Posterior vena cava (tissue), 2 donors: ENCODE data around the gene RPS19. TPM values are rescaled to one million over a fixed set of nuclear protein-coding genes. Genes with fewer than 3 reads are reported as not detected.
"Not testable (repeated sequence)": the region's sequence is repeated elsewhere in the genome, so short reads cannot be mapped to it uniquely, and the experiment has no call there.

Experiments
- DNase-seq: peaks from one replicate; pipeline ENCODE4 v3.0.0-alpha.2; 2020; ENCODE audit warnings: low spot score
- intact Hi-C, 2 donors: fragments of 100-400 bp; cut with DNase I; formaldehyde crosslinking; loops; one replicate each; pipeline versions ENCODE4 v1.14.1 to v1.14.2; 2022 to 2023
- total RNA-seq, 2 donors: library from RNA; stranded (reverse); fragmentation: NEBNext Ultra II Directional; extraction: Animal tissue kit (Norgen Biotek cat#: 25700); gene quantifications; one replicate each; pipeline ENCODE4 v1.2.1, GENCODE V29; 2021
- donor health status: DM: yes; HTN: yes; CAD: no.
- donor health status: DM: yes; HTN: yes; CAD: no.

Gene RPS19
- total RNA-seq, 2 donors from 2014 or later = 982 to 1,008 TPM

GRCh38 chr19:41875973-41876372 is 15.9 kb downstream of the RPS19 start:
- DNase-seq, intact Hi-C loops: not testable (repeated sequence)

DNA sequence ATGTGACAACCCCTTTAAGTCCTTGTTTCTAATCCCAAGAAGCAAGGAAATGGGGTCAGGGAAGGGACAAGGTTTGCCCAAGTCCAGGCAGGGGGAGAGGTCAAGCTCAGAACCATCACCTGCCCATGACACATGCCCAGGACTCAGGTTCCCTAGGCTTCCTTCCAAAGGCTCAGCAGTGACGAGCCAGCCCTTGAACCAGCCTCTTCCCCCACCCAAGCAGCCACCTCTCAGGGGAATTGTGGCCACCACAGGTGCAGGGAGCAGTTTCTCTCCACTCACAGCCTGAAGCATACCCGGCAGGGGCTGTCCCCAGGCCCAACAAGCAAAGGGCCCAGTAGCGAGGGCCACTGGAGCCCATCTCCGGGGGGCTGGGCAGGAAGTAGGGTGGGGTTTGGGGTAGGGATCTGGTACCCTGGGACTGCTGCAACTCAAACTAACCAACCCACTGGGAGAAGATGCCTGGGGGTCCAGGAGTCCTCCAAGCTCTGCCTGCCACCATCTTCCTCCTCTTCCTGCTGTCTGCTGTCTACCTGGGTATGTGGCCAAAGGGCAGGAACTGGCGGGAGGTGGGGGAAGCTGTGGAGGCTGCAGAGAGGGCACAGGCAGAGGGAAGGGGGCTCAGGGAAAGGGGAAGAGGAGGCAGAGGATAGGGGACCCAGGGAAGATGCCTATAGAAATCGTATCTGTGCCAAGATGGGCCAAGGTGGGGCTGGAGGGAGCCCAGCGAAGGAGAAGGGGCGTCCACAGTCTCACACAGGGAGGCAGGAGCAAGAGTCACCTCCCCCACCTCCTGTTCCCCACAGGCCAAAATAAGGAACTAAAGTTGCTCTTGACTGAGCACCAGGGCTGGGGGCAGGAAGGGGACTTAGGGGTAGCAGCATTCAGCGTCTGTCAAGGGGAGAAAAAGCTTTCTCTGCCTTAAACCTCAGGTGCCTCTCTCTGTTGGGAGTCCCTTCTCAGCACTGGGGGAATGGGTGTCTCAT is 17.1 kb downstream of the RPS19 start, which contains the start of gene CD79A:
Gene CD79A (plus strand): TSS at position 433 of the 986 bp plus-strand sequence. CDS start 26 bp downstream, at position 459.
- no peak for DNase-seq
- intact Hi-C loops = no loop called here

- intact Hi-C loops = no loop called here
- no peak for DNase-seq
Measured at GRCh38 chr19:41877916-41878905, 18.2 kb downstream of the RPS19 start.

DNA sequence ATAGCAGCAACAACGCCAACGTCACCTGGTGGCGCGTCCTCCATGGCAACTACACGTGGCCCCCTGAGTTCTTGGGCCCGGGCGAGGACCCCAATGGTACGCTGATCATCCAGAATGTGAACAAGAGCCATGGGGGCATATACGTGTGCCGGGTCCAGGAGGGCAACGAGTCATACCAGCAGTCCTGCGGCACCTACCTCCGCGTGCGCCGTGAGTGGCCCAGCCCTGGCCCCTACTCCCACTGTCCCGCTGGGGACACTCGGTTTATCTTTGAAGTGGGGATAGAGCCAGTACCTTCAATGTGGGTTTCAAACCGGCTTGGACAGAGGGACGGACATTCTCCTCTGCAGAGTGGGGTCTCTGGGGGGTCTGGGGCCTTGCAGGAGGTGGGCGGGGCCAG is 19.0 kb downstream of the RPS19 start:
- intact Hi-C loops = no loop called here
- no peak for DNase-seq

DNA sequence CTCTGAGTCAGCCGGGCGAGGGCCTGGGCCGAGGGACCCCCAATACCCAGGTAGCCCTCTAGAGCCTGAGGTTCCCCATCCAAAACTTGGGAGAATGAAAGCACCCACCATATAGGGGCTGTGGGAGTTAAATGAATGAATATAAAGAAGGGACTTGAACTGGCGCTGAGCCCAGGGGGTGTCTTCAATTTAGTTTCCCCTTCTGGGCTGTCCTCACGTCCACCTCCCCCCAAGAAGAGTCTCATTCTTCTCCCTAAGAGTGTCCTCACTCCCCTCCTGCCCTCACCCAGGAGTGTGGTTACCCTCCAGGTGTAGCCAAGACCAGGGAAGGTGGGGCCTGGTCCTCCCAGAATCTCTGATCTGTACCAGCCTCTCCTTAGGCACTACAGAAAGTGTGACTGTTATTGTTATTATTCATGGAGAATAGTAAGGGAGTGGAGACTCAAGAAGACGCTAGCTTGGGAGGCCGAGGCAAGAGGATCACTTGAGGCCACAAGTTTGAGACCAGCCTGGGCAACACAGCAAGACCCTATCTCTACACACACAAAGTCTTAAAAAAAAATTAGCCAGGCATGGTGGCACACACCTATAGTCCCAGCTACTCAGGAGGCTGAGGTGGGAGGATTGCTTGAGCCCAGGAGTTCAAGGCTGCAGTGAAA is 19.7 kb downstream of the RPS19 start:
- no peak for DNase-seq
- intact Hi-C loops = no loop called here

GRCh38 chr19:41880329-41880708 is 20.3 kb downstream of the RPS19 start:
- intact Hi-C loops = no loop called here

GRCh38 chr19:41882568-41883462 is 22.8 kb downstream of the RPS19 start, which contains the start of gene ARHGEF1:
ARHGEF1 (plus strand) TSS chr19:41883184; CDS start chr19:41888083, 4,899 bp downstream.
- intact Hi-C loops = no loop called here
- DNase-seq = peak; percentile 92

More at GRCh38 chr19:41880329-41880708, 20.3 kb downstream of the RPS19 start:
- no peak for DNase-seq

- no peak for DNase-seq
- intact Hi-C loops = no loop called here
Measured at GRCh38 chr19:41883463-41883820, 23.4 kb downstream of the RPS19 start.

GRCh38 chr19:41883821-41884733 is 24.0 kb downstream of the RPS19 start:
- DNase-seq = peak; percentile 99
- intact Hi-C loops = no loop called here

DNA sequence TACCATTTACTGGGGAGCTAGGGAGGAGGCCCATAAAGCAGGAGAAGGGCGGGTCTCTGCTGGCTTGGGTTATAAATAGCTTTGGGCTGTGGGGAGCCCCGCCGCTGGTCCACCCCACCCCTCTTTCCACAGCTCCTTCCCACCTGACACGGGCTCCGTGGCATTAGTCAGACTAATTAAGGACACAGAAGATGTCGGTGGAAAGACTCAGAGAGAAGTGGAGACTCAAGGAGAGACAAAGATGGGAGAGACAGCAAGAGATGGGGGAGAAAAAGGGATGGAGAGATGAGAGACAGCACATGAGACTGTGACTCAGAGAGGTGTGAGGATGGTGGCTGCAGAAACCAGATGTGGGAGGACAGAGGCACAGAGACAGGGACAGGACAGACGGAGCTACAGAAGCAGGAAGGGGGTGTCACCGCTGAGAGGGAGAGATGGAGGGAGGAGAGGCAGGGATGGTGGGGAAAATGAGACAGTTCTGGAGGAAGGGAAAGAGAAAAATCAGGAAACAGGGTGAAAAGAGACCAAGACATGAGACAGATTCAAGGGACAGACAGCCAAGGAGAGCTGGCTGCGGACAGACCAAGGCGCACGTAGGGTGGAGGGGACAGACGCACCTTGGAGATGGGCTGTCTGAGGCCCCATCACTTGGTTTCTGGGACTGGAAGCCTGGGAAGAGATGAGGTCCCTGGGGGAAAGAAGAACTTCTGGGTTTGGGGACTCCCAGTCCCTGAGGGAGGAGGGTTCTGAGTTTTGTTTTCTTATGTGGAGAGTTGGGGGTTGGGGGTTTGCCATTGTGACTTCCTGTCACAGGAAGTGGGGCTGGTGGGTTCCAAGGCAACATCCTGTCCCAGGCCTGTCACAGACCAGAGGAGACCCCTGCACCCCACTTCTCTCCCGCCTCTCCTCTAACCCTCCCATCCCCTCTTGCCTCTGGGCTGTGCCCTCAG is 27.0 kb downstream of the RPS19 start:
- intact Hi-C loops = no loop called here
- no peak for DNase-seq

- no peak for DNase-seq
- intact Hi-C loops = no loop called here
Measured at GRCh38 chr19:41887711-41888382, 27.8 kb downstream of the RPS19 start.

DNA sequence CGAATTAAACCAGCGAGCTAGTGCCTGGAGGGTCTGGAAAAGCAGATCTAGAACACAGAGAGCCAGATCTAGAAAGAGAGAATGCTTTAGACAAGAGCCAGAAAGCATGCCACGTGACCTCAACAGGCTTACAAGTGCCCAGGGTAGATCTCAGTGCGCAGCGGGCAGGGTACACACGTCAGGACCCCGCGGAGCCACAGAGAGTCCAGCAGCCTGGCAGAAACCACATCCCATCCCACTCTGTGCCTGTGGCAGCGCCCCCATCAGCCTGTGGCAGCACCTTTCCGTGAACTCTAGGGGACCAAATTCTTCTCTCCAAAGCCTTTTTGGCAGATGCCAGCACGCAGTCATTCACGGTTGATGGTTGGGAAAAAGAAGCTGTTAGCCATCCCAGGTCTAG is 28.9 kb downstream of the RPS19 start:
- DNase-seq = no peak
- intact Hi-C loops = no loop called here

GRCh38 chr19:41889896-41890295 is 29.8 kb downstream of the RPS19 start:
- DNase-seq = no peak
- intact Hi-C loops = no loop called here

- intact Hi-C loops = no loop called here
Measured at GRCh38 chr19:41890936-41891335, 30.9 kb downstream of the RPS19 start.

DNA sequence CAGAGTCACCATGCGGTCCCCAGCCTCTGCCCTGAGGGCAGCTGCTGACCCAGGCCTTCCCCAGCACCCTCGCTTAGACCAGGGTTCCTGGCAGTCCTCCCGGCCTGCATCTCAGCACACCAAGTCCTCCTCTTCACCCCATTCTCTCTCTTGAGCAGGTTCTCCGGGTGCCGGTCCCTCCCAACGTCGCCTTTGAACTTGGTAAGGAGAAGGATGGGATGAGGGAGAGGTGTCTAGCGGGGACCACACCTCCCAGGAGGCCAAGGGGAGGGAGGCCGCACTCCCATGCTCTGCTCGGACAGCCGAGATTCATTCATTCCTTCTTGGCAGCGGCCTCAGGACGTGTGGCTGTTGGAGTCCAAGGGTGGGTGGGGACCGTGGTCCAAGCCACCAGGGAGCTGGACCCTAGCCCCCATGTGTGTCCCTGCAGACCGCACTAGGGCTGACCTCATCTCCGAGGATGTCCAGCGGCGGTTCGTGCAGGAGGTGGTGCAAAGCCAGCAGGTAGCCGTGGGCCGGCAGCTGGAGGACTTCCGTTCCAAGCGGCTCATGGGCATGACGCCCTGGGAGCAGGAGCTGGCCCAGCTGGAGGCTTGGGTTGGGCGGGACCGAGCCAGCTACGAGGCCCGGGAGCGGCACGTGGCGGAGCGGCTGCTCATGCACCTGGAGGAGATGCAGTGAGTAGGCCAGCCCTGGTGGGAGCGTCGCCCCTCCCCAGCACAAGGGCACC is 32.3 kb downstream of the RPS19 start:
- intact Hi-C loops = no loop called here
- no peak for DNase-seq

More at GRCh38 chr19:41890936-41891335, 30.9 kb downstream of the RPS19 start:
- no peak for DNase-seq
